Stimulated activated naive CD4-positive, alpha-beta T cell (primary cell): ENCODE results near the gene AOPEP.

Experiments used
- DNase-seq, 6 experiments: peaks; one replicate each; lab custom pipeline; 2025; lab: John Stamatoyannopoulos, UW

The AOPEP gene

DNA sequence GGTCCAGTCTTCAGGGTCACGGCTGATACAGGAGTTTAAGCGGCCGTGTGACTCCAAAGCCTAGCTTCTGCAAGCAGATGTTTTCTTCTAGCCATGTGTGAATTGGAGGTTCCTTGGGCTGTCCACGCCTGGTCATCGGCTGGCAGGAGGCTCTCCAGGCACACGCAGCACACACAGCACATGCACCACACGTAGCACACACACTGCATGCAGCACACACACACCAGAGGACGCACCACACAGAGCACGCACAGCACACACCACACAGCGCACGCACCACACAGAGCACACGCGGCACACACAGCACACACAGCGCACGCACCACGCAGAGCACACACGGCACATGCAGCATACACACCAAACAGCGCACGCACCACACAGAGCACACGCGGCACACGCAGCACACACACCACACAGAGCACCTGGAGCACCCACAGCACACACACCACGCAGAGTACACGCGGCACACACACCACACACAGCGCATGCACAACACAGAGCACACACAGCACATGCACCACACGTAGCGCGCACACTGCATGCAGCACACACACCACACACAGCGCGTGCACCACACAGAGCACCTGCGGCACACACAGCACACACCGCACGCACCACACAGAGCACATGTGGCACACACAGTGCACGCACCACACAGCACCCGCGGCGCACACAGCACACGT, 356.7 kb downstream of the AOPEP start:
- no peak for DNase-seq

DNA sequence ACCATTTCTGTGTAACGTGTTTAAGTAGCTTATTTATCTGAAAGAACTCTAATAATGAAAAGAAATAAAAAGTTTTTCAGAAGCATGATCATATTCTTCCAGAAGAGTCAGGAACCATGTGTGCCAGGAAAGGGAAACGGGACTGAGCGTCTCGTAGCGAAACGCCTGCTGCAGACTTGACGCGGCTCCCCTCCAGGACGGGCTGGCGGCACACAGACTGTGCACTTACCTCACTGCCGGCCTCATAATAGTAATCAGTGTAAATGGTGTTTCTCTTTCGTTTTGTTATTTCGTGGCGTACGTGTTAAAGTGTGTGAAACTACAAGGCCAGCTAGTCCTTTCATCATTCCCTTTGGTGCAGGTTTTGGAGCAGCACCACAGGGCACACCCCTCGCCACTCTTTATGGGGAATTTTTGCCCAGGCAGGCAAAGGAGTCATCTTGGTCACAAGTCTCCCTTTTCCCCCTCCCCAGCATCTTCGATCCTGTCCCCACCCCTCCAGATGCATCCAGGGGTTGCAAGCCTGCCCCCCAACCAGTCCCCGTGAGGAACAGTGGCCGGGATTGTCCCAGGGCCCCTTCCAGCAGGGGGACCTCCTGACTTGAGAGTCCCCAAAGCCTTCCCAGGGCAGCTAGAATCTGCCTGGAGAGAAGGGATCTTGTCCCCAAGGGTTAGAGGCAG, 357.9 kb downstream of the AOPEP start:
- no peak for DNase-seq

DNA sequence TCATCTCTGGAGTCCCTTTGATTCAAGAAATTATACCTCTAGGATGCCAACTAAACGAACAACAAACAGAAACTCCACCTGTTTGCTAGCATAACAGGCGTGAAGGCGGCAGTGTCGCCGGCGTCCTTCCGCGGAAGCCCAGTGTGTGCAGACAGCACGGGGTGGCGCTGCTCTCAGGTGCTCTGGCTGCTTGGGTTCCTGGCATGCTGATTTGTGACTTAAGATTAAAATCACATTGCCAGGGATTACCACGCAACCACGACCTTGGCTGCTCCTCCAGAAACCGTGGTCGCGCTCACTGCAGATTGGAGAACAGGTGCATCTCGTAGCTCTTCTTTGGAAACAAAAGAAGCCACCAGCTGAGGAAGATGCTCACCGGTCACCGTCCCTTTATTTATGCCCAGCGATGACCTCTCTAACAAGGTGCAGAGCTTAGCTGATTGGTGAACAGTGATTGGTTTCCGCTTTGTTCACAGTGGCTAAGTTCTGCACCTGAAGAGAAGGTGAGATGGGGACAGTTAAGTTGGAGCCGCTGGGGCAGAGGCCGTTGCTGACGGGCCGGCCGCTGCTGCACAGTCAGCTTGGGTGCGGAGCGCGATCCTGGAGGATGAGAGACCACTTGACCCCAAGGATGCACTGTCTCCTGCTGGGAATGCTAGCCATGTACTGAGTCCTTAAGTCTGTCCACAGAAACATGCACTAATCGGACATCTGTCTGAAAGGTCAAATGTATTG, 358.7 kb downstream of the AOPEP start:
- no peak for DNase-seq

DNA sequence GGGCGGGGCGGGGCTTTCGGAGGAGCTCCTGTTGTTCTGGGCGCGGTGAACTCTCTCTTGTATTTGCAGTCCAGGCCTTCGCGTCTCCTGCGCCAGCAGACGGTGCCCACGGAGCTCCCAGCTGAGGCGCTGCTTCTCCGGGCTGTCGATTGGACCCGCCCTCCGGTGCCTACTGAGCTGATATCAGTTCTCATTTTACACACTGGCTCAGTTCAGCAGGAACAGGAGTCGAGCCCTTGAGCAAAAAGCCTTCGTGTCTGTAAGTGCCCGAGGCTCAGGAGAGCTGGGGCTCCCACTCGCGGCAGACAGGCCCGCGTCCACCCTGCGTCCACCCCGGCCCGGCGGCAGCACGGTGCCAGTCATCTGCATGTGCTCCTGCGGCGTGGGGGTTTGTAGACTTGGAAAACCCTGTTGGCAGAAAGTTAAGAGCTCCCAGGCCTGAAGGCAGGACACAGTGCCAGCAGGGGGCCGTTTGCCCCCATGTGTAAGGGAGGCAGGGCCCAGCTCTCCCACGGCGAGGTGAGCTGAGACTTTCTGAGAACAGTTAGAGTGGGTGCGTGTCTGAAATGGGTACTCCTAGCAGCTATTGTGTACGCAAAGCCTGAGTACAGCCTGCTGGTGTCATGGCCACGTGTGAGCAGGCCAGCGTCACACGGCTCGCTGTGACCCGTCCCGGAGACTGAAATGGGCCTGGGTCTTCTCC, 359.5 kb downstream of the AOPEP start:
- DNase-seq: no peak

DNA sequence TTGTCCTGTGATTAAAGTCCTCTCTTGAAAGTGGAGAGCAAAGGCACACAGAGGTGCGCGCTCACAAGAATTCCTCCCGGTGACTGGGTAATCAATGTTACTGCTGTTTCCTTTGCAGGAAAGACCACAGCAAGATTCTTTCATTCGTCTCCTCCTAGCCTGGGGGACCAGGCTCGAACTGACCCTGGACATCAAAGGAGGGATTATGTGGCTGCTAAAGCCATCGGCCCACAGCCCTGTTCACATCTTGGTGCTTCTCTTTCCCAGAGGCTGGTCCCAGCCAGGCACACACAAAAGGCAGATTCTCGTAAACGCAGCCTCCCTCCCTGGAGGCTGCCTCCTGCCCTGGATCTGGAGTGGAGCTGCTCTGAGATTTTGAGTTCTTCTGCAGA, 360.1 kb downstream of the AOPEP start:
- DNase-seq: no peak

DNA sequence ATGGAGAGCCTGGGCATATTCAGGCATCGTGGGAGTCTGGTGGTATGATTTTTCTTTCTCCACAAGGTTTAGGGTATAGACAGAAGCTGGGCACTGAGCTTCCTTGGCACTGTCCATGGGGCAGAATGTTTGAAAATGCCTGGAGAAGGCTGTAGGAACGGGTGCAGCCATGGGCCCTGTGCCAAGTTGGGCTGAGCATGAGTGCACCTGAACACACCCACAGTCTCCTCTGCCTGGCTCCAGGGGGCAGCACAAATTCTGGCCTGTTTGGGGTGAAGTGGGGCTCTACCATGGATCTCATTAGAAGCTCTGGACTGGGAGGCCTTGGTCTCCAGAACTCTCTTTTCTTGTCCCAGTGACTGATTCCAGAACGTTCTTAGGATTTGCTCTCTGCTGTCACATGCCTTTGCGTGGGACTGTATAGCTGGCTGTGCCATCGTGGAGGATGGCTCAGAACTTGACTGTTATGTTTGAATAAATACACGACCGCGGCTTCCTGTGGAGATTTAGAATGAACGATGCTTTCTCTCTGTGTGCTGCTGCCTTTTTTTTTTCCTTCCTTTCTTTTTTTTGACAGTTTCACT, 361.3 kb downstream of the AOPEP start:
- no peak for DNase-seq

DNA sequence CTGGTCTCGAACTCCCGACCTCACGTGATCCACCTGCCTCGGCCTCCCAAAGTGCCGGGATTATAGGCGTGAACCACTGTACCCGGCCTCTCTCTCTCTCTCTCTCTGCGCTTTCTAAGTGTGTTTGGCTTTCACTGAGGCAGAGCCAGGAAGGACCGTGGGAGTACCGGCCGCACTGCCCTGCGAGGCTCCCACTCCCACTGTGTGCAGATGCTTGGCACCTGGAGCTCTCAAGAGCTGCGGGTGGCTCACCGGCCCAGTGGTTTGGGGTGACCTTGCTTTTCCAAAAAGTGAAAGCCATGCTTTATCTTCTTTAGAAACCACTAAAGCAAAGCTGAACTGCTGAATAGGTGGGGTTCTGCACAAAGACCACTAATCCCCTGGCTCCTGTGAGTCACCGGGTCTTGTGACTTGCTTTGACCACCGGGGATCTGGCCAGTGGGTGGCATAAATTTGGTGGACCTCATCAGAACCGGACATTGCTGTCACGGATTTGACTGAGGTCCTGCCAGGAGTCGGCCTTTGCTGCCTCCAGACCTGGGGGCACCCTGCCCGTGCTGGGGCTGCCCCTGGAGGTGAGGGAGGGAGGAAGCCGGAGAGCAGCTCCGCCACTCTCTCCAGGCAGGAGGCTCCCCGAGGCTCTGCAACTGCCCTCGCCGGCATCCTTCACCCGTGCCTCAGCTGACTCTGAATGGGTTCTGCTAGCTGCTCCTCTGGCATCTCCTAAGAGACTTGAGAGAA, 362.1 kb downstream of the AOPEP start:
- DNase-seq: no peak

DNA sequence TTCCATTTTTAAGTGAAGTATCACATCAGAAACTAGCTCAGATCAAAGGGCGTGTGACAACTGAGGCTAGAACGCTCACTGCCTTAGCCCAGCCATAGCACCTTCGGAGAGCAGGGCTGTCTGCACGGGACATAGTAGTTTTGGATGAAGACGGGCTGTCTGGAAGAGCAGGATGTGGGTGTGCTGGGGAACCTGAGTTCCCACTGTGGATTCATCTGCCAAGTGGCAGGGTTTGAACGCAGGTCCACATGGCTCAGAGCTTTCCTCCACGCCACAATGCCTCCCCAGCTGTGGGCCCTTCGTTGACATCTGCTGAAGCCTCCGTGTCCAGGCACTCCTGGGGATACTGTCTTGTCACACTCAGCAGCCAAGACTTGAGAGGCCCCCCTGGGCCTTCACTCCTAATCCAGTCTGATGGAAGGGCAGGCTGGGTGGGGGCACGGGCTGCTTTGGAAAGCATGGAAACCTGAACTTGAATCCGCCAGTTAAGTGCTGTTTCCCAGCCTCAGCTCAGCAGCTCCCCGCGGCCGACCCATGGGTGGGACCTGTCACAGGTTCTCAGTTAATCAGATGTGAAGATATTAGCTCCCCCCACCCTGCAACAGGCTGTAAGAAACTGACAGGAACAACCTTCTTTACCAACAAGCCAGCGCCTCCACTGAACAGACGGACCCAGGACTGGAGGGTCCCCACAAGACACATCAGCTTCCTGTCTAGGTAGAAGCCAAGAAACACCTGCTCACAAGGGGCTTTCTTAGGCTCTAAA, 362.9 kb downstream of the AOPEP start:
- no peak for DNase-seq

DNA sequence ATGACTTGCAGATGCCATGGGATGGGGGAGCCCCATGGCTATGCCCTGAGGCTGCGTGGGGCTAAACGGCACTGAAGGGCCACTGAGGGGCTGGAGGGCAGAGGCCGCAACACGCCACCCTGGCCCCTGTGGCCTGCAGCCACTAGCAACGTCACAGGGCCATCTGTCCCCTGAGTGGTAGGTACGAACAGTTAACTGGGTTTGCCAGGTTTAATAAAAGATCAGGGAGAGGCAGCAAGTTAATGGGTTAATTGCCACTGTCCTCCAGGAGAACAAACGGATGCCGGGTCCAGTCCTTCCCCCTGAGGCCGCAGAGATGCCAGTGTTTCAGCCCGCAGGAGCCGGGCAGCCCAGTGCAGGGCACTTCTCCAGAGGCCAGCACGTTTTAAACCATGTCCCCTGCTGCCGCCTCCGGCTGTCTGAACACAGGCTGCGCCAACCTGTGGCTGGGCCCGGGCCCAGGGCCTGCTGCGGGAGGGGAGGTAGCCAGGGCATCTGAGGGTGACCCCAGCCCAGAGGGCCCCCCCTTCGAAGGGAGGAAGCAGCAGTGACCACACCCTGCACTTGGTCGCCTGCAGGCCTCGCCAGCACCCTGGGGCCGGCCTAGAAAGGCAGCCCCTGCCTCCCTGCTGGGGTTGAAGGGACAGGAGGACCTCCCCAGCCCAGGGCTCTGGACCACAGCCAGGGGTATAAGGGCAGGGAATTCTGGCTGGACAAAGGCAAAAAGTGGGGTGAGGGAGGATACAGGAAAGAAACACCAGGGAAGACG, 363.7 kb downstream of the AOPEP start:
- no peak for DNase-seq

DNA sequence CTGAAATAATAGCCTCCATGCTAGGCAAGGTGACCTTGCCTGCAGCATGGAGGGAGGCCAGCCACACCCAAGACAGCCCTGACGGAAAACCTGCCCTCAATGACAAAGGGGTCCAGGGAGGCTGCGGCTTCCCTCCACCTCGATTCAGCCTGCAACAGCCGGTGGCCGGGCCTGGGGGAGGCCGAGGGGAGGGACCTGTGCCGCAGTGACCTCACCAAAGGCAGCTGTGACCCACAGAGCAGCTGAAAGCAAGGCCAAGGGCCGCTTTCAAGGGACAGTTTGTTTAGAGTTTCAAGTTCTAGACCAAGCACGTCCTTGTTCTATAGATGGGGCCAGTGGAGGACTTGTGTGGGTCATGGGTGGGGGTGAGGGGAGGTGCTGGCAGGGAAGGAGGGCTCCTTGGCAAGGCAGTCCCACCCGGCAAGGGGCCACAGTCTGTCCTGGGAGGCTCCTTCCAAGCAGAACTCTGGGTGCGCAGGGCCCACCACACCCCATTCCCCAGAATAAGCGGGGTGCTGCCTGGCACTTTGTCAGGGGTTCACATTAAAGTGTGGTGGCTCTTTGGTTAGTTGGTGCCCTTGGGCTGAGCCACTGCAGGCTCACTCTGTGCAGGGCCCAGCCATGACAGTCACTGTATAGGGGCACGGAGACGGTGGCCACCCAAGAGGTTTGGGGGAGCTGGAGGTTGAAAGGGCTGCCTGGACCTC, 364.5 kb downstream of the AOPEP start:
- no peak for DNase-seq

DNA sequence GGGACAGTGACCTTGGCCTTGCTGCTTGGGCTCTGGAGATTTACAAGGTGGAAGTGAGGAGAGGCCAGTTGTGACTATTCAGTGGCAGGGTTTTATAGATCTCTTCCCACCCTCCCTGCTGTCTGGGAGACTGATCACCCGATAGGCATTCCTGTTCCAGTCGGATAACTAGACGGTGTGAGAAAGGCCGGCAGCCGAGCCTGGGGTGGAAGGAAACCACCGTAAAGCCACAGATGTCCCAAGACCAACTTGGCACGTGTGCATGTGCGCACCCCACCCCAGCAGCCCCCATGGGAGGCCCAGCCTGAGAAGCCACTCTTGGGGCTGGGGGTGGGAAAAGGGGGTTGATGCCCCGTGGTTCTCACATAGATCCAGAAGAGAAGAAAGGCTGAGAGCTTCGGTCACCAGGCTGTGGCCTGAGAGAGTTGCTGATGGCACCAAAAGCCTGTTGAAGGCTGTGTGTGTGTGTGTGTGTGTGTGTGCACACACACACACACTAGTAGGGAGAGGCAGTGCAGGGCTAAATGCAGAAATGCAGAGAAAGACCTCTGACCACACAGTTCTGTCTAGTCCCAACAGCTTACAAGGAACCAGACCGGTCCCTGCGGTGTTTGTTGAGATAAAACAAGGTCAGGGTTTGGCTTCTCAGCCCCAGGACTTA, 365.2 kb downstream of the AOPEP start:
- DNase-seq: no peak

DNA sequence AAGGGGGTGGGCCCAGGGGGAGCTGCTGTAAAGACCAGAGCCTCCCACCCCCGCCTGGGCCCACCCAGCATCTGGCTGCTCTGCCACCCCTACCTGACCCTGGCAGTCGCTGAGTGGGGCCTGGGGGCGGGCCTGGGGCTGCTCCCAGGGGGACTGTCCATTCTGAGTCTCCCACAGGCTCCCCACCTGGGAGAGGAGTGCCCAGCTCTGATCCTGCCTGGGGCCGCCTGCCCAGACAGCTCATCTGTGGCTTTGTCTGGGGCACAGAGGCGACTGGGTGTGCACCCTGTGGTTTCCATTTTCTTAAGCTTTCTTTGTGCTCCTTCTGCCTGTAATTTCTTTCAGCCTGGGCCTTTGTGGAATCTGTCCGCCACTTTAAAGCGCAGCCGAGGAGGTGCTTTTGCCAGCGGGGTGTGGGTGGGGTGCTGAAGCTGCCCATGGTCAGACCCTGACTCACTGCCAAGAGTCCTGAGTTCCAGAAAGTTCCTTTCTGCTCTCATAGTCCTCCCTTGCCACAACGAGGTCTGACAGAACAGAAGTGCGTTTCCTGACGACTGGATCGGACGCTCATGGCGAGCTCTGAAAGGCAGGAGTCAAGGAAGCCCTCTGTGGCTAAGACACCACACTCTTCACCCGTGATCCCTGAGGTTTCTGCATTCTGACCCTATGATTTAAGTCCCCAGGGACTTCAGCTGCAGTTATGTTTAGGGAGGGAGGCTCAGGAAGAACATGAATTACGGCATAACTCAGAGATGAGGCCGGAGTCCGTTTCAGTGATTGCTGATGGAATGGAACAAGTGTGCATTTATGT, 366.0 kb downstream of the AOPEP start:
- DNase-seq: no peak

DNA sequence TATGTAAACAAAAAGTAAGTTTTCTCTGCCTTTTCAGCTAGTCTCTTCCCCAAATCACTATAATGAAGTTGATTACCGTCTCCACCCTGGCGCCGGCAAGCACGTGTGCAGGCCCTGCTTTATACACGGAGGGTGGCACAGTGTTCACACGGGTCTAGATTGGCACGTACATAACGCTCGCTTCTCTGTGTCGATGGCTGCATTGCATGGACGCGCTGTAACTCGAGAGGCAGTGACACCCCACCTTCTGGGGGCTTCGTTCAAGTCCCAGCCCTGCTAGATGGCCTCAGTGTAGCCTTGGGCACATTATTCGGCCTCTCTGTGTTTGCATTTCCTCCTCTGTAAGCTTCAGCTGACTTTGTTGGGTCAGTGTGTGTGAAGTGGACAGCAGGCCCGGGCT, 367.1 kb downstream of the AOPEP start:
- DNase-seq: no peak

DNA sequence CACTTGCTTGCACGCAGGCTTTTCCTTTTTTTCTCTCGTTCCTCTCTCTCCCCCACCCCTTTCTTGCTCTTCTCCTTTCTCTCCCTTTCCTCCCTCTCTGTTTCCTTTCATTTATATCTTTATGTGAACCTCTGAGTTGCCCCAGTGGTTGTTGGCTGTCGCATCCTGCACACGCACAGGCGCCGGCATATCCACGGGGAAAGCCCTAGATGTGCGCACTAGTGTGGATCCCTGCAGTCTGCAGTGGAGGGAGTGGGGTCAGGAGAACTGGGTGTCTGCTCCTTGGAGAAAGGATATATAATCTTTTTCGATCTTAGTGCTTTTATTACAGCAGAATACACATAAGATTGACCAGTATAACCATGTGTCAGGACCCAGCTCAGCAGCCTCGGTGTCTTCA, 367.5 kb downstream of the AOPEP start:
- no peak for DNase-seq

DNA sequence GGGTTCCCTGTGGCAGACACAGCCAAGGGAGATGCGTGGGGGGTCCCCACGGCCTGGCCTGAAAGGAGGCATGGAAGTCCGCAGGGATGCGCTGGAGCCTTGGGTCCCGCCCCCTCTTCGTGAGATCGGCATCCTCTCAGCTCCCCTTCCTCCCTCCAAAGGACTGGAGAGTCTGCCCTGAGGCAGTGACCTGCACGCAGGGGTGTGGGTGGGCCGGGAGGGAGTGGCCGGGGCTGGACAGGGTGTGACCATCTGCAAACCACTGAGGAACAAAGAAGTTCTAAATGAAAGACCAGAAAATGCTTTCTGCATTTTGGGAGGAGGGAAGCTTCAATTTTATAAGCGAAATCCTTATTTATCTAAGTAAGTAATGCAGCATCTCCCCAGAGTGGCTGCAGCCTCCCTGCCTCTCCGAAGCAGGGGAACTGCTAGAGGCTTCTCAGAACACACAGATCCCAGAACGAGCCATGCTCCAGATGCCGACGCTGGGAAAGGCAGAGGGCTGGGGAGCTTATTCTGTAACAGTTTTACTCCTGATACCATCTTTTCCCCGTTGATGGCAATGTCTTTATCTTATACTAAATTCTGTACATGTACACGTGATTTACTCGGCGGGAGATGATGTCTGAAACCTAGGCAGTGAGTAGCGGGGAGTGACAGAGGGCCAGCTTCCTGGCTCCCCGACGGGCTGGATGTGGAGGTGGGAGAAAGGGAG, 369.3 kb downstream of the AOPEP start:
- no peak for DNase-seq

DNA sequence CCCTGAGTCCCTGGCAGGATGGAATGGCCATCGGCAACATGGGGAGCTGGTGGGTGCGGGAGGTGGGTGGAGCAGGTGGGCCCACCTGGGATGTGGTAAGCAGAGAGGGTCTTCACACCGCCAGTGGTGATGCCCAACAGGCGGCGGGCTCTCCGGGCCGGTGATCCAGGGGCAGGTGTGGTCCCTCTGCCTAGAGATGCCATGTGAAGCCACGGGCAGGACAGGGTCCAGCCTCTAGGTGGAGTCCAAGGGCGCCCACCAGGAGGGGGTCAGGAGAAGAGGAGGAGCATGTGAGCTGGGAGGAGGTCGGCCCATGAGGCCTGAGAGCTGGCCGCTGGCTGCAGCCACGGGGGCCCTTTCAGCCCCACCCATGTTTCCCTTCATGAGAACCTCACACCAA, 369.9 kb downstream of the AOPEP start:
- DNase-seq: no peak

DNA sequence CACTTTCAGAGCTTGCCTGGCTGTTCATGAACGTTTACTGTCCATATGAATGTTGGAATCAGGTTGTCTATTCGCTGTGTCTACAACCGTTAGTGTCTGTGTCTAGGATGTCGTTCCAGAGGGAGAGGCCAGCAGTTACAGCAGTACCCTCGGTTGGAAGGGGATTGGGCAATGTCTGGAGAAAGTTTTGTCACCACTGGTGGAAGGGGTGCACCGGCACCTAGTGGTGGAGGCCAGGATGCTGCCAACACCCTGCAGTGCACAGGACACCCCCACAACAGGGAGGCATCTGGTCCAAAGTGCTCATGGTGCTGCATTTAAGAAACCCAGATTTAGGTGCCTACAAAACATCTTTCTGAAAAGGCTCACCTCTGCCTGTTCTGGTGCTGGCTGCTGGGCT, 370.3 kb downstream of the AOPEP start:
- no peak for DNase-seq
